HG03175 (cell line): Measurements from ENCODE around the gene MSI2.
A peak's percentile ranks its signal among the peaks of the same experiment; 100 is the strongest.

Source experiments
- ATAC-seq: cut with Tn5 transposase; IDR thresholded peaks from one replicate; pipeline ENCODE4 v1.9.1; 2021; ENCODE audit warnings: mild to moderate bottlenecking, moderate library complexity; ENCODE audit not compliant: unreplicated experiment

MSI2 gene

DNA sequence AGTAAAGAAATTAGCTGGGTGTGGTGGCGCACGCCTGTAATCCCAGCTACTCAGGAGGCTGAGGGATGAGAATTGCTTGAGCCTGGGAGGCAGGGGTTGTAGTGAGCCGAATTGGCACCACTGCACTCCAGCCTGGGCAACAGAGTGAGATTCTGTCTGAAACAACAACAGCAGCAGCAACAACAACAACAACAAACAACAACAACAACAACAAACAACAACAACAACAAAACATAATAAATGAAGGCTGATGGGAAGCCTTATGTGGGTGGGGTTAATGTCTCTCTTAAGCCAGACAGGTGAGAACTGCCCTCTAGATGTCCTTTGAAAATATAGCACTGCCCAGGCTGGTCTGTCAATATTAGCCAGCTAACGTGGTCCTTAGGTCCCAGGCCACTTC, 107.3 kb downstream of the MSI2 start:
- no peak for ATAC-seq

DNA sequence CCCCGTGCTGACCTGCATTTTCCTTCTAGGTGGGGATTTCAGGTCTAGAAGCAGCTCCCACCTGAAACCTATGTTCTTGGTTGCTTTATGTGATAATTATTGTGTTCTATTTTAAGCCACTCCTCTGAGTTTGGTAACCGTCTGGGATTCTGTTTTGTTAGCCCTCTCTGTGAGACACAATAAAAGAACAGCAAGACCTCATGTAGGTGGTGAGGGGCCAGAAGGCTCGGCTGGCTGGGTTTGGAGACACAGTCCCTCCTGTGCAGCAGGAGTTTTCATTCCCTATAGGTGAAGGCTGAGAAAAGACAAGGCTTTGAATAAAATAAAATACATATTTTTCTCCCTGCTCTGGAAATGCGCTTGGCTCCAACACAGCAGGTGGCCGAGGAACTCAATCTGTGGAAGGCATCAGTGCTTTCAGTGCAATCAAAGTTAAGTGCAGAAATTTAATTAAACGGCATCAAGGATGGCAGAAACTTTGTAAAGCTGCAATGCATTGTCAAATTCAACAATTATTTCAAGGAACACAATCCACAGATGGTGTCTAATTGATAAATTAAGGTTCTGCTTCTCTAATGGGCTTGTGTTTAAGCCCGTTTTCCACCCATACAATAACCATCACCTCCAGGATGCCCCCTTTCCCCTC, 107.8 kb downstream of the MSI2 start:
- no peak for ATAC-seq

DNA sequence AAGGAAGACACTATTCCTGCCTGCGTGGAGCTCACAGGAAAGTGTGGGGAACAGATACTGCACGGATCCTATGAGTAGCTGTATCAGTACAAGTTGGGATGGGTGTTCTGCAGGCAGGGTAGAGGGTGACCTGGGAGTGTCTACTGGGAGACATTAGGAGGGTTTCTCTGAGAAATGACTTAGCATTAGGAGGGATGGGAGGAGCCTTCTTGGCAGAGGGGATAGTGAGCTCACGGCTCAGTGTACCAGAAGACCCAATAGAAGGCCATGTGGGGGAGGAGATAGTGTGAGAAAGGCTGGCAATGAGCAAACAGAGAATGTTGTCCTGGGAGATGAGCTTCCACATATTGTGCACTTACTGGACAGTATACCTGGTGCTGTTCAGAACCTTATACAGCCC, 109.1 kb downstream of the MSI2 start:
- no peak for ATAC-seq

DNA sequence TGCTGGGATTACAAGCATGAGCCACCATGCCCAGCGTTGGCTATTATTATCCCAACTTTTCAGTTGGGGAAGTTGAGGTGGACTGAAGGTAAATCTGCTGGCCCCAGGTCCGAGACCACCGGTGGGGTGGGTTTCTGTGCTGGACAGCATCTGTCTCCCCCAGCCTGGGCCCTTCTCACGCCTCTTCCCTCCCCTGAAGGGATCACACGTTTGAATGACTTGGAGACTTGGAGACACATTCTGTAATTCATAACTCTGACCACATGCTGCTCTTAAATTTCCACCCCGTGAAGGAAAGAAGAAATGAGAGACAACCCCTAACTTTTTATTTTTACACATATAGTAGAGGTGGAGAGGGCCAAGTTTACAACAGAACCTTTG, 109.8 kb downstream of the MSI2 start:
- ATAC-seq, result no peak

DNA sequence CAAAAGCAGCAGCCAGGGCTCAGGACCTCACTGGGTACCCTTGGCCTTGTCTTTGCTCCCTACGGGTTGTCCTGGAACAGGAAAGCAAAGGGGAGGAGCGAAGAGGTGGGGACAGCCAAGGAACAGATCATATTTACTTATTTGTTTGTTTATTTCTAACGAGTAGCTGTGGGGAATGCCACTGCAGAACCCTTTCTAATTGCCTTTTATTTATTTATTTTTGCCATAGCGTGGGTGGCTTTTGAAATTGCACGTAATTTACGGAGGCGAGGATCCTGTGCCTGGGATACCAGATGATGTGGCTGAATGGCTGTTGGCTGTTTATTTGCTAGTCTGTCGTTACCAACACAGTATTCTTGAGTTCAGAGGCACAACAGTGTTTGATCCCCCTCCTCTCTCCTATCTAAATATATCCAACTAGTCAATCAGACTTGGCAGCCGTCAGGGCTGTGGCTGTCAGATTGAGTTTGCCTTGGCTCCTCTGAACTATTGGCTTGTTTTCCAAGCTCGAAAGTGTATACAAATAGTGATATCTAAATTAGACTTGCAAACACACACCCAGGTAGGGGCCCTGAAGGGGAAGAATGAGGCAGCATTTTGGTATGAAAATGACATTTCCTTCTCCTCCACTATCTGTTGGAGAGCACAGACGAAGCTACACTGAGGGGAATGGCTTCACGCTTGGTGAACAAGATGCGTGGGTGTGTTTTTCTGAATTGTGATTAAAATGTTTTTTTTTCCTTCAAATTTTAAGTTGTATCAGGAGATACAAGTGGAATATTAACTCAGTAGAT, 110.4 kb downstream of the MSI2 start:
- ATAC-seq, result no peak

DNA sequence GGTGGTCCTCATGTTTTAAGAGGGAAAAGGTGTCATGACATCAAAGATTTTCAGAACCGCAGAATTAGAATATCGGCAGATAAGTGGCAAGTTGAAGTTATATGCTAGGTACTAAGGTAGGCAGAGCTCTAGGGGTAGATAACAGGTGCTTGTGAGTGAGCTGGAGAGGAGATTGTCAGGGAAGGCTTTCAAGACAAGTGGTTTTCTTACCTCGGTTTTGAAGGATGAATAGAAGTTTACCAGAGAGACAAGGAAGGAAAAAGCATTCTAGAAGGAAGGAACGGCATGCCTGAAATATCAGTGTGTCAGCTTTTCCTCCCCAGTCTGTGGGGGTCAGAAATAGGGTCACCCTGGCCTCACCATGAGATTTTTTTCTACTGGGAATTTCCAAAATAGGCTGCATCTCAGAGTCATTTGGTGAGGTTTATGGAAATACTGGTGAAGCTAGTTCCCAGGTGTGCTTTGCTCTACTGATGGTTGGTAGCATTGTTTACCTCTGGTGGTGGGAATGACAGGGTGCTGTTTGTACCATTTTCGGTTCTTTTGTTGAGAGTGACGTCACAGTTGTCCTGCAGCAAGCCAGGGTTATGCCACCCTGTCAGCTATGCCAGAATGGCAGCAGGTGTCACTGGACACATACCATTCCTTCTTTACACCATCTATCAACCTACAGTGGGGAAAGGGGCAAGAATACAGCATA, 112.5 kb downstream of the MSI2 start:
- ATAC-seq, result no peak

DNA sequence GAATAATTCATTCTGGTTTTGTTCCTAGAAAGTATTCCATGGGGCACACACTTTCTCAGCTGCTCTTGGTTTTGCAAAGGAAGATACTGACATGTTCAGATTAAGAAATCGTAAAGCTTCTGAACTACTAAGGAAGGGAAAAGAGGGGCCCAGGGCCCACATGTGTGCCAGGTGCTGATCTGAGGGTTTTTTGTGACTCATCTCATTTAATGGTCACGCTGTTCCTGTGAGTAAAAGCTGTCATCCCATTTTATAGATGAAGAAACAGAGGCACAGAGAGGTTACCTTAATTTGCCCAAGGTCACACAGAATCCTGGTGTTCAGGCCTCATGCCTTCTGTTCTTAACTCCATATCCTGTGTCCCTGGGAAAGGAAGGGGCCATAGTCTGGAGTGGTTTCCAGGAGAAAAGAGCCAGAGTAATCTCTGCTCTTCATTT, 113.2 kb downstream of the MSI2 start:
- ATAC-seq, result no peak

DNA sequence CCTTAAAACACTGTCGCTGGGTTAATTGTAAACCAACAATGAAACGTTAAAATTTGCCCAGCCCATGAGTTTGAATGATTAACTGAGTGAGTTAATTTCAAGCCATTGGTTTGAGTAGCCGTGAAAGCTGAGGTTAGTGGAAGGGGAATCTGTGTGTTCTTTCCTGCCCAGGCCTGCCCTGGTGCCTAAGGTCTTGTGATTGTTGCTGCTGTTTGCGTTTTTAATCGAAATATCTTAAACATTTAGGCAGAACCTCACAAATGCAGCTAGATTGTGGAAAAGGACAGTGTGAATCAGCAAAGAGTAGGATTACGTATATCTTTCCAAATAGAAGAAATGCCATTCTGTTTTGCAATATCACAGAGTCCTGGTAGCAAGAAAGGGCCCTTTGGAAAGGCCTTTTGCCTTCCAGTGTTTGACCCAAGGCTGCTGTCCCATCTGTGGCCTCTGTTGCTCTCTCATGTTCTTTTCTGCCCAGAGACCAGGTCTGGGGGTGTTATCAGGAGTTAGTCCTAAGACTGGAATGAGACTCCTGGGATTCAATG, 113.8 kb downstream of the MSI2 start:
- peak; percentile 84 for ATAC-seq

DNA sequence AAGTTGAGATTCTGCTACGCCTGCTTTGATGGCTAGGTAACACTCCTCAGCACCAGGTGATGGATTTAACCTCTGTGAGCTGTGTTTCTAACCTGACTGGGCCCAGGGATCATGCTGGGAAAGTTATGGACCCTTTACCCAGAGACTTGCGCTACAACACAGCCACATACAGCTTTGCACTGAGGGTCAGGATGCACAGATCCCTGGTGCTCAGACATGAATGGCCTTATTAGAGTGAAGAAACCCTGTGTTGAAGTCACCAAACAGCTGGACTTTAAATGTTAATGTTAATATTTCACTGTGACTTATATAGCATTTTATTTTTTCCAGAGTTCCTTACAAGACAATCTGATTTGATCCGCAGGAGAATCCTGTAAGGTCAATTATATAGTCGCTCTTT, 114.3 kb downstream of the MSI2 start:
- ATAC-seq, result no peak

DNA sequence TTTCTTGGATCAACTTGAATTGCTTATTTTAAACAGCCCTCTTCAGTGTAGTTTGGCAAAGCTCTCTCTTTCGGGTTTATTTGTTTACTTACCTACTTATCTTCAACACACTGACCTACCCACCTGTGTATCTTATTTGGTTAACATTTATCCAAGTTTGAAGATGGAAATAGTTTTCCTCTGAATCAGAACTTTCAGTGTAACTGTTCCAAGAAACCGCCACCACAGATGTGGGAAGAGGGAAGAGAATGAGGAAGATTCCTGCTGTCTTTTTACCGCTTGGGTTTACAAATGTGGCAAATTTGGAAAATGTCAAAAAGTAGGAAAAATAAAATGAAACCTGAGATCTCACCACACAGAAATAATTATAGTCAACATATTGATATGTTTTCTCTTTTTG, 115.8 kb downstream of the MSI2 start:
- ATAC-seq, result no peak

DNA sequence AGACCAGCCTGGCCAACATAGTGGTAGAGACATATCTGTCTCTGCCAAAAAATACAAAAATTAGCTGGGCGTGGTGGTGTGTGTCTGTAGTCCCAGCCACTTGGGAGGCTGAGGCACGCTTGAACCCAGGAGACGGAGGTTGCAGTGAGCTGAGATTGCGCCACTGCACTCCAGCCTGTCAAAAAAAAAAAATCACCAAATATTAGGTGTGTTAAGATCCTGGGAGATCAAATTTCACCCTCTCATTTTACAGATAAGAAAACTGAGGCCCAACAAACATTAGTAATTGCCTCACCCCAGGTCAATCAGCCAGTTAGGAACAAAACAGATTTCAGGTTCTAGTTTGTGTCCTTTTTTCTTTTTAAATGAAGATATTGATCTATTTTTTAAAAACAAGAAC, 116.7 kb downstream of the MSI2 start:
- no peak for ATAC-seq

DNA sequence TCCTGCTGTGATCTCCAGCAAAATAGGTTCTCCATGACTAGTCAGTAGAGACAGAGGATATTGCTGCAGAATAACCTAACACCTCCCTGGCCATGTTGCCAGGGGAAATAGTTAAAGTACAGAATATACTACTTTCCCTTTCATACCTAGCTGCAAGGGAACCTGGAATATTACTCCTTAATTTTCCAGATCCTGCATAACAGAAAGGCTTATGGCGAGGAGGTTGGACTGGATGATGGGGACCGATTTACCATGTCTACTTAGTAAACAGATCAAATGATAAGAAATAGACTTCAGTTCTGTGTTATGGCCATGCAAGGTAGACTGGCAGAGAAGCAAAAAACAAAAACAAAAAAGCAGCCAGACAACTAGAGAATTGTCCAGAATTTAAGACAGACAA, 117.4 kb downstream of the MSI2 start:
- no peak for ATAC-seq

DNA sequence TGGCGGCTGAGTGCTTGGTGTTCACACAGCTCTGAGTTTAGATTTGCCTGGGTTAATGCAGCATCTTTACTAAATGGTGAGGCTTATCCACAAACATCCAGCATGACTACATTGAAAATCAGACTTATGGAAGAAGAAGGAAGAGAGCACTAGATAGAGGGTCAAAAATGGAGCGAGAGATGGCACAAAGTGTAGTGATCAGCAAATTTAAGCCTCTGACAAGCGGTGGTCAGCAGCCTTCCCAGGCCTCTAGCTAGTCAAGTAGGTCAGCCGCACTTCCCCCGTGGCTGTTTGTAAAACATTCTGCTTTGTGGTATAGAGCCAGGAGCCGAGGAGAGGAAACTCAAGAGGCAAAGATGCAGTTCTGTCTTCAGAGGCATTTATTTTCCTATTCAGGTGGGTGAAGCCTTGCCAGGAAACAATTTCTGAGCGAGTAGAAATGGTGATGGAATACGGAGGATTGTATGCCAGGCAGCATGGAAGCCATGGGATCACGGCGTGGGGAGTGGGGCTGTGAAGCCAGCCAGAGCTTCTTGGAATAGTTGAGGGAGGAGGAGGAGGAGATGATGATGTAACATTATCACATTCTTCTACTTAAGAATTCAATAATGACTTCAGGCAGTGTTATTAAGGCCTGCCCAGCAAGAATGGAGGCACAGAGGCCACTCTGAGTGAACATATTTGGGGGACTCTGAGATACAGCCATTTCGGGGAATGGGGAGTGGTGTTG, 118.9 kb downstream of the MSI2 start:
- no peak for ATAC-seq

DNA sequence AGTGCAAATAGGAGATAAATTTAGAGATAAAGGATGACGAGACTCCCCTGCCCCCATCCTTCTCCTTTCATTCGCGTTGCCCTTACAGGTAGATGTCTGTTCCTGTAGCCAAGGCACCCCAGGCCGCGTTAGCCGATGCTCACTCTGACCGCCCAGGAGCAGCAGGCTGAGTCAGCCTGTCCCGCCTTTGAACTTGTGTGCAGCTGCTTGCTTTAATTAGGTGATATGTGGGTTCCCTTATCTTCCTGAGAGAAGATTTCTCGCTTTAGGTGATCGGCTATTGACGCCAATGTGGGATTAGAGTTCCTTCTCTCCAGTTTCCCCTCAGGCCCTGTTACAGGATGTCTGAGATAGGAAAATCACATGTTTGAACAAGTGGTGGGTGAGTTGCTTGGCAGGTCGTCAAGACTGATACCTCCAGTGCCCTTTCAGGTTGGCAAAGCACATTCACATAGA, 119.5 kb downstream of the MSI2 start:
- ATAC-seq, result no peak

DNA sequence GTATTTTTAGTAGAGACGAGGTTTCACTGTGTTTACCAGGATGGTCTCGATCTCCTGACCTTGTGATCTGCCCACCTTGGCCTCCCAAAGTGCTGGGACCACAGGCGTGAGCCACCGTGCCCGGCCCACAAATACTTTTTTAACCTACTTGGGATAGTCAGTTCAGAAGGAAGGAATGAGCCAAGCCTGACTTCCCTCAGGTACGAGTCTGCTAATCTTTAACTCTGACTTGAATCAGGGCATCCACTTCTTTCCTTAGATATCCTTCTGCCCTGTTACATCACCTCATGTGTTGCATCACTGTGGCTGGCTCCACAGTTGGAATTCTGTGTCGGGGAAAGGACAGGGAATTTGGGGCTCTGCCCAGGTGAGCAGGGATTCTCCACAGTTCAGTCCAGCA, 120.8 kb downstream of the MSI2 start:
- no peak for ATAC-seq

DNA sequence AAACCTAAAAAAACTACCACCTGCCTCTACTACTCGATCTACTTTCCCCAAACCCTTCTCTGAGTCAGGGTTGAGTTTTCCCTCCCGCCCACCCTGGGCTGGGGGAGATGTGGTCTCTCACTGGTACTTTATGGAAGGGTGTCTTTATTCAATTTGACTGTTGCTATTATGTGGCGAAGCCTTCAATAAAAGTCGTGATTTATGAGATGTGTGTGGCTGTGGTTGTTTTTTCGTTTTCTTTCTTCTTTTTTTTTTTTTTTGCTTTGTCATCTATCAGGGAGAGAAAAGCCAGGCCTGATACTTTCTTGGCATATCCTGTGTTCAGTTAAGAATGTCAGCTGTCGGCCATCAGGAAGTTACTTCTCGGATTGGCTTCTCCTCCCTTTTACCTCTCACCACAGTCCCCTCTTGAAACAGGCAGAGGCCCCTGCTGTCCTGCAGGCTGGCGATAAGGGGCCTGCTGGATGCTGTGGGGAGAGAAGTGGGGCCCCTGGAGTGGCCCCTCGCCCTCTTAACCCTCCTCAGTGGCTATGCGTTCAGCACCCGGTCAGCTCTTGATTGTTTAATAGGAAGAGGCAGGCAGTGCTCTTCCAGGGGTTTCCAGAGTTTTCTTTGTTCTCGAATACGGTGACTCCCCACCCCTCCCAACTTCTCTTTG, 123.0 kb downstream of the MSI2 start:
- ATAC-seq, result no peak

DNA sequence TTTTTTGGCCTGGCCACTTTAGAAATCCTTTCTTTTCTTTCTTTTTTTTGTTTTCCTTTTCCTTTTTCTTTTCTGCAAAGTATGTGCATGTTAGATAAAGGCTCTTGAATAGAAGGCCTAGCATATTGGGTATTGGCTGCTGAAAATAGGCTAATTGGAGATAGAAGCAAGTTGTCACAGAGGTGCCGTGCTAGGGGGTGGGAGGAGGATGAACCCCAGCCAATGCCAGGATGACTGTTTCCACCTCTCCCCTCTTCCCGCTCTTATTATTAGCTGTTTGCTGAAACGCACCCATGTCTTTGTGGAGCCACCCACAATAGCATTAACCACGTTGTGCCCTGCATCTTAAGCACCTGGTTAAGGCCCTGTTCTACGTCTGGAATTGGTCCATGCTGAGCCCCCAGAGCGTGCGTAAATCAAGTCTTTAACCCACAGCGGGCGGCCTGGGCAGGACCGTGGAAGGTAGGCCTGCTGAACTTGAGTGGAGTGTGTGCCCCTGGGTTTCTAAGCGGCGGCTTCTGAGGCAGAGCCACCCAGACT, 123.6 kb downstream of the MSI2 start:
- ATAC-seq, result no peak

DNA sequence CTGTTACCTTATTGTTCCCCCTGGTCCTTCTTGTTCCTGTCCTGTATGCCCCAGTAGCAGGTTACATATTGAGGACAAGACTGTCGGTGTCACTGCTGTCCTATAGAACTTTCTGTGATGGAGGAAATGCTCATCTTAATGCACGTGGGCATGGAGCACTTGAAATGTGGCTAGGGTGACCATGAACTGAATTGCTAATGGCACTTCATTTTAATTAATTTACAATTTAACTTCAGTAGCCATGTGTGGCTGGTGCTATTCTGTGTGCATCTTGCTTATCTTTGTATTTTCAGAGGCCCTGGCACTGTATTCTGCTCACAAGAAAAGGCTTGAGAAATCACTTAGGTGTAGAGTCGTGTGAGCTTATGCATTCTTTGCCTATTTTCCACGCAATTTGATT, 125.2 kb downstream of the MSI2 start:
- ATAC-seq, result no peak

DNA sequence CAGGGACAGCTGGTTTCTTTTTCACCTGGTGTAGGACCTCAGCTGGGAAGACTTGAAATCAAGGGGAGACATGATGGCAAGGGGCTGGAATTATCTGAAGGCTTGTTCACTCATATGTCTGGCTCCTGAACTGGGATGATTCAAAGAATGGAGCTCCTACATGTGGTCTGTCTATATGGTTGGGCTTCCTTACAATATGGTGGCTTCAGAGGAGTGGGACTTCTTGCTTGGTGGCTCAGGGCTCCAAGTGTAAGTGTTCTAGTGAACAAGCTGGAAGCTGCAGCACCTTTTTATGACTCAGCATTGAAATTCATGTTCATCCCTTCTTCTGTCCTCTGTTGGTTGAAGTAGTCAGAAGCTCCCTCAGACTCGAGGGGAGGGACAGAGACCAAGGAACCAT, 127.9 kb downstream of the MSI2 start:
- no peak for ATAC-seq

DNA sequence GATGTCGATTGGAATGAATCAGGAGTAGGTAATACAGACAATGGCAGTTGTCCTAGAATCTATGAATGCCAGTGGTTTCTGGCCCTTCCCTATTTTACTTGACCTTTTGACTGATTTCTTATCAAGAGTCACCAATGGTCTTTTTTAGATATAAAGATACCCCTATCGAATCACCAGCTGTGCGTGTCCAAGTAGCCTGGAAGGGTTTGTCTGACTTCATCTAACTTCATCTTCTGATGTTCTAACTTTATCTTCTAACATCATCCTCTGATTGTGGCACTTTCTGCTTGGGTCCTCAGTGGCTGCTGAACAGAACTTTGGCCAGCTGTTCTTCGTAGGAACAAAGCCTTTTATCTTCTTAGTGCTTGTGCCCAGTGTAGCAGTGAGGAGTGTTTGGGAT, 129.7 kb downstream of the MSI2 start:
- ATAC-seq, result no peak
